Heart left ventricle (tissue), 16 donors: ENCODE results near the gene NEB. TPM values are rescaled to one million over a fixed set of nuclear protein-coding genes. Genes with fewer than 3 reads are reported as not detected.
A peak's percentile ranks its signal among the peaks of the same experiment; 100 is the strongest.

ENCODE experiments used
- ATAC-seq, 4 donors: fragments of 200-7000 bp; cut with Tn5 transposase; one replicate each; pipeline ENCODE4 v1.9.1; 2020 to 2022; ENCODE audit warnings: moderate library complexity in 4 of 4, mild to moderate bottlenecking in 3 of 4, moderate number of reproducible peaks in 1 of 4
- DNase-seq, 5 donors: peaks; one replicate each; pipeline ENCODE4 v3.0.0-alpha.2; 2020
- H3K27ac ChIP-seq, 12 donors: fragments of 200-600 bp; sonication (generic) in 4 of 12; one replicate each; pipeline versions ENCODE4 v1.5.0 to v1.8.0; 2016 to 2022; ENCODE audit warnings: mild to moderate bottlenecking in 2 of 12
- H3K27me3 ChIP-seq, 9 donors: fragments of 200-600 bp; sonication (generic) in 2 of 9; one replicate each; pipeline versions ENCODE4 v1.5.1 to v1.8.0; 2016 to 2022; ENCODE audit warnings: mild to moderate bottlenecking in 3 of 9
- H3K36me3 ChIP-seq, 9 donors: fragments of 200-600 bp; sonication (generic) in 2 of 9; one replicate each; pipeline versions ENCODE4 v1.5.0 to v1.8.0; 2018 to 2022; ENCODE audit warnings: mild to moderate bottlenecking in 2 of 9
- H3K4me1 ChIP-seq, 12 donors: fragments of 200-600 bp; sonication (generic) in 4 of 12; one replicate each; pipeline versions ENCODE4 v1.5.0 to v1.8.0; 2016 to 2022; ENCODE audit warnings: mild to moderate bottlenecking in 3 of 12
- H3K4me3 ChIP-seq, 12 donors: fragments of 200-600 bp; sonication (generic) in 4 of 12; one replicate each; pipeline versions ENCODE4 v1.5.0 to v1.8.0; 2017 to 2022; ENCODE audit warnings: mild to moderate bottlenecking in 9 of 12, moderate library complexity in 4 of 12
- H3K9me3 ChIP-seq, 12 donors: fragments of 200-600 bp; sonication (generic) in 4 of 12; one replicate each; pipeline versions ENCODE4 v1.5.0 to v1.8.0; 2016 to 2022; ENCODE audit warnings: mild to moderate bottlenecking in 1 of 12
- POLR2A ChIP-seq, 2 donors: fragments of 450-650 bp; IDR thresholded peaks; one replicate each; pipeline ENCODE4 v1.6.1; 2017; ENCODE audit warnings: antibody characterized with exemption in 2 of 2, mild to moderate bottlenecking in 2 of 2, moderate library complexity in 2 of 2
- WGBS, 4 donors: extraction: QIAGEN DNeasy Blood & Tissue Kit in 2 of 4; methylation state at CpG; one replicate each; pipeline versions ENCODE4 v1.1.5 to v1.1.7; 2013 to 2018; 5-methylcytosine and 5-hydroxymethylcytosine counted together
- intact Hi-C, 10 donors: fragments of 100-400 bp; cut with DNase I; formaldehyde crosslinking; loops; one replicate each; pipeline versions ENCODE4 v1.11.1 to v1.14.2; 2022
- polyA plus RNA-seq, 2 donors: library from polyadenylated mRNA; stranded (reverse); fragments of 200-250 nt; gene quantifications; one replicate each; pipeline ENCODE4 v1.2.3, GENCODE V29; 2013
- total RNA-seq, 9 donors: library from RNA; depleted of rRNA in 2 of 9; stranded (reverse); fragments of >200 nt in 2 of 9; fragmentation: NEBNext Ultra II Directional in 3 of 9; extraction: Animal tissue kit (Norgen Biotek cat#: 25700) in 3 of 9; gene quantifications; one replicate each; pipeline versions ENCODE4 v1.1.0 to v1.2.4, GENCODE V29; 2016 to 2023
- TF ChIP-seq, protein P1 (sequence below), 12 donors: fragments of 200-600 bp; sonication (generic) in 4 of 12; IDR thresholded peaks; one replicate each; pipeline versions ENCODE4 v1.5.0 to v1.8.0; 2018 to 2022; ENCODE audit warnings: antibody characterized with exemption in 12 of 12, mild to moderate bottlenecking in 5 of 12
- donor health status: ischemic (EF 13 %, LVEDD 7.1; RV severe dilation, severe dysfunction).
- donor health status: healthy with polysubstance abuse.
- donor health status: DM: no; HTN: yes; CAD: no.
- donor health status: DM: no; HTN: no; CAD: no.
- donor health status: ischemic (EF 25% LVEDD 6.9; RV normal size, moderate dysfunction).
- donor health status: ischemic (EF 25% LVEDD 5.7; RV mildly dilated, moderate dysfunction).
- donor health status: healthy.
- donor health status: DM: yes; HTN: yes; CAD: no.
- donor health status: ischemic (EF 35%, LVEDD 5.7; RV mildly dilated, moderate dysfunction).
- donor health status: nonischemic (EF 11% LVEDD 7.7; RV severe dilation, severe dysfunction).
- donor health status: DM: yes; HTN: yes; CAD: no.
- donor health status: PGD.
- donor health status: ischemic (EF 29% LVEDD 5.4; RV normal size, mild dysfunction).
- donor health status: nonischemic (EF 23%, LVEDD 6.1; RV moderate dilation, normal function).

NEB gene
- total and polyA plus RNA-seq, 11 donors = 0.43 to 23.9 (median 3.0) TPM

DNA sequence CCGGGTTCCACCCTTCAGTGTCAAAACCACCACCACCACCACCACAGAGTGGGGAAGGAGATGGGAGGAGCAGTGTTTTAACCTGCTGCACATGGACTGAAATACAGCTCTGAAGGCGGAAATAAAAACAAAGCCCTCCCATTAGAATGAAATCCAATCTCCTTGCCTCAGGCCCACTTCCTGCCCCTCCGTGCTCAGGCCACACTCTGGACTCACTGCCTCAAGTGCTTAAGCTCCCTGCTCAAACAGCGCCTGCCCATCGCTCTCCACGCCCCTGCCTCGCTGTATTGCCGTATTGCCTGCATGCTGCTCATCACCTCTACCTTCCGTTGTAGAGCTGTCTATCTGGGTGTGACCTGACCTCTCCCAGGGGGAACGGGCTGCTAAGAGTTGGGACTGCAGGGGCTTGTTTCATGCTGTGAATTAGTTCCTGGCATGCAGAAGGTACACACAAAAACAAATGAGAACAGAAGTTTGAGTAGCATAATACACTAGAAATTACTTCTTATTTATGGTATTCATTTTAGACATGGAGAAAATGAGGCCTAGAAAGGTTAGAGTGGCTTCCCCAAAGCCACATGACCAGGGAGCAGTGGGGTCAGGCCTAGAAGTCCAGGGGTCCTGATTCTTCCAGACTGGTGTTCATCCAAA is 31.6 kb upstream of the NEB start:
- WGBS, 4 donors = 67 to 84% (median 80%) methylated on average over 10 of the region's 10 CpGs
- H3K36me3 ChIP-seq = no peaks in the 10 kb centered on the region
- intact Hi-C loops = no loop called here
- H3K27me3 ChIP-seq = no peaks in the 10 kb centered on the region
- no peak overlapping the region for H3K4me3 ChIP-seq
- no peak for TF ChIP-seq POLR2A (IDR thresholded peaks at IDR 0.05)
- TF ChIP-seq, protein P1, sequence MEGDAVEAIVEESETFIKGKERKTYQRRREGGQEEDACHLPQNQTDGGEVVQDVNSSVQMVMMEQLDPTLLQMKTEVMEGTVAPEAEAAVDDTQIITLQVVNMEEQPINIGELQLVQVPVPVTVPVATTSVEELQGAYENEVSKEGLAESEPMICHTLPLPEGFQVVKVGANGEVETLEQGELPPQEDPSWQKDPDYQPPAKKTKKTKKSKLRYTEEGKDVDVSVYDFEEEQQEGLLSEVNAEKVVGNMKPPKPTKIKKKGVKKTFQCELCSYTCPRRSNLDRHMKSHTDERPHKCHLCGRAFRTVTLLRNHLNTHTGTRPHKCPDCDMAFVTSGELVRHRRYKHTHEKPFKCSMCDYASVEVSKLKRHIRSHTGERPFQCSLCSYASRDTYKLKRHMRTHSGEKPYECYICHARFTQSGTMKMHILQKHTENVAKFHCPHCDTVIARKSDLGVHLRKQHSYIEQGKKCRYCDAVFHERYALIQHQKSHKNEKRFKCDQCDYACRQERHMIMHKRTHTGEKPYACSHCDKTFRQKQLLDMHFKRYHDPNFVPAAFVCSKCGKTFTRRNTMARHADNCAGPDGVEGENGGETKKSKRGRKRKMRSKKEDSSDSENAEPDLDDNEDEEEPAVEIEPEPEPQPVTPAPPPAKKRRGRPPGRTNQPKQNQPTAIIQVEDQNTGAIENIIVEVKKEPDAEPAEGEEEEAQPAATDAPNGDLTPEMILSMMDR (IDR thresholded peaks at IDR 0.05) = no peak
- H3K27ac ChIP-seq = no peak overlapping the region
- H3K4me1 ChIP-seq = peaks cover 0 to 29% (median 13%) of the 10 kb centered on the region in 12 donors
- no peak for DNase-seq
- peaks cover 0 to 5% (median 0%) of the 10 kb centered on the region in 12 donors for H3K9me3 ChIP-seq
- peak in 3 of 4 donors; percentile 14 to 29 (median 25) for ATAC-seq

DNA sequence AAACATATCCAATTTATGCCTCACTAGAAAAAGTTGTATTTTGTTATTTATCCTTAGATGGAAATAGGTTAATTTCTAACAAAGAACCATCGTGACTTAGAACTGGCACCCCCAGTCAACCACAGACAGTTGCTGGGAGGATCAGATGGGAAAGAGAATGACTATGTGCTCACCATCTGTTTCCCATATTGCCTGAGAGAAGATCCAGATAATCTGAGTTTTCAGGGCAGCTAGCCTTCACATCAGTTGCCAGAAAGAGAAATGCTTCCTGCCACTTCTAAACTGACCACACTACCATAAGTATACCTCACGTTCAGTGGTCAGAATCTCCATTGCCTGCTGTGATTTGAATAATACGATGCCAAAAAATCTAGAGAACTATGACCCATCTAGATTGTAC is 28.4 kb upstream of the NEB start:
- peaks cover 0 to 29% (median 13%) of the 10 kb centered on the region in 12 donors for H3K4me1 ChIP-seq

DNA sequence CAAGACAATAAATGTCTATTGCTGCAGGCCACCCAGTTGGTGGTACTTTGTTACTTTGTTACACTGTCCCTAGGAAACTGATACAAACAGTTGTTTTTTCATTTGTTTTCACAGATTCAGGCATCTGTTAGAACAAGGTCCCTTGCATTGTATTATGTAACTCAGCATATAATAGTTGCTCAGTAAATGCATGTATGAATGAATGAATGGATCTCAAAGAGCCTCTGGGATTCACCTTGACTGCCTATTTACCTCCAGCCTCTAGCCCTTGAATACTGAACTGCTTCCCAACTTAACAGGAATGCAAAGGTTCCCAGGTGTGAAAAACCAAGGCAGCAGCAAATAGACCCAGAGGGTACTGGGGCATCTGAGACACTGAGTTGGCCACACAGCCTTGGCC is 27.4 kb upstream of the NEB start:
- no peaks in the 10 kb centered on the region for H3K9me3 ChIP-seq
- no peak overlapping the region for H3K27ac ChIP-seq
- no peak overlapping the region for H3K4me3 ChIP-seq
- H3K27me3 ChIP-seq = no peaks in the 10 kb centered on the region
- no peak for TF ChIP-seq POLR2A (IDR thresholded peaks at IDR 0.05)
- TF ChIP-seq, protein P1 (IDR thresholded peaks at IDR 0.05) = no peak
- H3K36me3 ChIP-seq = no peaks in the 10 kb centered on the region
- peaks cover 0 to 30% (median 11%) of the 10 kb centered on the region in 12 donors for H3K4me1 ChIP-seq
- DNase-seq (no peak), ATAC-seq (no peak)
- intact Hi-C loops = no loop called here

More for the DNA sequence above, 28.4 kb upstream of the NEB start:
- no peaks in the 10 kb centered on the region for H3K9me3 ChIP-seq
- no peak for ATAC-seq
- intact Hi-C loops = no loop called here
- 47 to 61% (median 55%) methylated on average over 3 of the region's 3 CpGs for whole genome bisulfite sequencing, 4 donors
- TF ChIP-seq, protein P1 (IDR thresholded peaks at IDR 0.05) = no peak
- TF ChIP-seq POLR2A (IDR thresholded peaks at IDR 0.05) = no peak
- DNase-seq = no peak
- H3K27ac ChIP-seq = no peak overlapping the region
- H3K27me3 ChIP-seq = no peaks in the 10 kb centered on the region
- H3K4me3 ChIP-seq = no peak overlapping the region
- no peaks in the 10 kb centered on the region for H3K36me3 ChIP-seq

DNA sequence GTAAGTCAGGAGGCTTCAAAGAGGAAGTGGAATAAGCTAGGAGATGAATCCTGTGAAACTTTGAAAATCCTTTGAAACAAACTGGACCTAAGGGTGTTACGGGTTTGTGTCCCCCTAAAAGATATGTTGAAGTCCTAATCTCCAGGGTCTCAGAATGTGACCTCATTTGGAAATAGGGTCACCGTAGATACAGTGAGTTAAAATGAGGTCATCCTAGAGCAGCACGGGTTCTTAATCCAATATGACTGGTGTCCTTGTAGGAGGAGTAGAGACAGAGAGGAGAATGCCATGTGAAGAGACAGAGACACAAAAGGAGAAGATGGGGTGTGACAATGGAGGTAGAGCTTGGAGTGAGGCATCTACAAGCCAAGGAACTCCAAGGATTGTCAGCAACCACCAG is 26.9 kb upstream of the NEB start:
- Histone ChIP-seq H3K27ac (no peak overlapping the region), H3K4me1 (peaks cover 0 to 25% (median 9%) of the 10 kb centered on the region in 12 donors), H3K36me3 (no peaks in the 10 kb centered on the region), H3K4me3 (no peak overlapping the region), H3K9me3 (no peaks in the 10 kb centered on the region), H3K27me3 (no peaks in the 10 kb centered on the region)
- WGBS, 4 donors = 86 to 92% (median 87%) methylated on average over 3 of the region's 3 CpGs
- intact Hi-C loops = no loop called here
- DNase-seq = no peak
- ATAC-seq = no peak
- TF ChIP-seq POLR2A (IDR thresholded peaks at IDR 0.05) = no peak
- TF ChIP-seq, protein P1 (IDR thresholded peaks at IDR 0.05) = no peak
